K562 (cell line): ENCODE measurements around the gene MAPKAPK3. TPM values are rescaled to one million over a fixed set of nuclear protein-coding genes. Genes with fewer than 3 reads are reported as not detected.
A peak's percentile ranks its signal among the peaks of the same experiment; 100 is the strongest.

Experiments used
- ARNT ChIP-seq, 2 experiments: fragments of 450-650 bp; IDR thresholded peaks; 2 replicates each; pipeline ENCODE4 v1.6.1; 2016; ENCODE audit warnings: mild to moderate bottlenecking in 1 of 2
- BRD9 ChIP-seq: fragments of 450-650 bp; IDR thresholded peaks from 2 replicates; pipeline ENCODE4 v1.6.1; 2018; ENCODE audit warnings: low read depth; ENCODE audit not compliant: partially characterized antibody
- CTCF ChIP-seq, 3 experiments: IDR thresholded peaks in 2 of 3; conservative IDR thresholded peaks in 1 of 3; 2 replicates each; pipeline ENCODE4 v1.5.1; 2011 to 2012; ENCODE audit warnings: low read length in 3 of 3, mild to moderate bottlenecking in 3 of 3, control low read depth in 2 of 3, improper control_type of control experiment in 1 of 3, inconsistent platforms in 1 of 3, low read depth in 1 of 3, mixed read lengths in 1 of 3, moderate library complexity in 1 of 3; ENCODE audit not compliant: insufficient read depth in 2 of 3
- FUS ChIP-seq: fragments of 200-400 bp; formaldehyde crosslinking; optimal IDR thresholded peaks from 2 replicates; pipeline ENCODE3; 2017; ENCODE audit warnings: low read depth, low read length
- HMG20A ChIP-seq: fragments of 450-650 bp; formaldehyde crosslinking; conservative IDR thresholded peaks from 2 replicates; pipeline ENCODE4 v1.4.0; 2020; ENCODE audit warnings: mild to moderate bottlenecking, mixed read lengths
- MEF2A ChIP-seq: IDR thresholded peaks from 2 replicates; pipeline ENCODE4 v1.6.1; 2011; ENCODE audit warnings: low read depth, mild to moderate bottlenecking, low read length, moderate library complexity; ENCODE audit not compliant: control insufficient read depth
- POLR3A ChIP-seq: IDR thresholded peaks from 2 replicates; pipeline ENCODE4 v1.6.1; 2011; ENCODE audit warnings: borderline replicate concordance, mild to moderate bottlenecking, moderate library complexity; ENCODE audit not compliant: insufficient read length, insufficient read depth; ENCODE audit errors: extremely low read depth
- REST ChIP-seq, 2 experiments: fragments of 450-650 bp; formaldehyde crosslinking in 1 of 2; IDR thresholded peaks; 2 replicates each; pipeline versions ENCODE4 v1.4.0 to v1.6.1; 2014 to 2020; ENCODE audit warnings: mild to moderate bottlenecking in 2 of 2, borderline replicate concordance in 1 of 2, low read depth in 1 of 2
- ZFP36 ChIP-seq: fragments of 150-350 bp; IDR thresholded peaks from 2 replicates; pipeline ENCODE4 v1.6.1; 2018; ENCODE audit warnings: low read length, low read depth; ENCODE audit not compliant: partially characterized antibody
- ZNF253 ChIP-seq: fragments of 250-450 bp; sonication (Bioruptor Pico); conservative IDR thresholded peaks from 2 replicates; pipeline ENCODE4 v1.6.1; 2021; ENCODE audit warnings: mild to moderate bottlenecking
- polyA plus RNA-seq, 8 experiments: library from polyadenylated mRNA; depleted of rRNA in 4 of 8; stranded (reverse) in 5 of 8; unstranded in 3 of 8; fragments of >200 nt; fragmentation: Nextera tagmentation in 2 of 8; fragmentation: Illumina TruSeq in 1 of 8; extraction: Ambion mirVana in 2 of 8; extraction: Trizol in 1 of 8; gene quantifications; 2 replicates each; pipeline versions ENCODE4 v1.2.1 to v1.2.3, GENCODE V29; 2011 to 2014; ENCODE audit warnings: inconsistent platforms in 1 of 8, missing spikeins in 1 of 8
- total RNA-seq, 7 experiments: library from RNA; depleted of rRNA in 6 of 7; stranded (reverse); fragments of >200 nt in 6 of 7; fragmentation: Illumina TruSeq in 2 of 7; extraction: Trizol in 2 of 7; gene quantifications; 2 replicates each; pipeline versions ENCODE4 v1.2.1 to v1.2.3, GENCODE V29; 2011 to 2021; ENCODE audit warnings: low replicate concordance in 1 of 7
- TF ChIP-seq, protein P1 (sequence below): sonication (generic); formaldehyde crosslinking; IDR thresholded peaks from 2 replicates; pipeline ENCODE4 v1.8.0; 2022; ENCODE audit warnings: mild to moderate bottlenecking, missing genetic modification reagents
- TF ChIP-seq, protein P2 (sequence below): fragments of 450-650 bp; IDR thresholded peaks from 2 replicates; pipeline ENCODE4 v1.6.1; 2017; ENCODE audit warnings: antibody characterized with exemption

MAPKAPK3 gene
- total and polyA plus RNA-seq, 9 of the 15 experiments (the other 6 are each of a cell fraction or from before 2014, with no cell fraction given): 8.0 to 56.4 (median 41.2) TPM

GRCh38 chr3:50573566-50574443 is 43.1 kb upstream of the MAPKAPK3 start (continued):
- TF ChIP-seq, protein P1, sequence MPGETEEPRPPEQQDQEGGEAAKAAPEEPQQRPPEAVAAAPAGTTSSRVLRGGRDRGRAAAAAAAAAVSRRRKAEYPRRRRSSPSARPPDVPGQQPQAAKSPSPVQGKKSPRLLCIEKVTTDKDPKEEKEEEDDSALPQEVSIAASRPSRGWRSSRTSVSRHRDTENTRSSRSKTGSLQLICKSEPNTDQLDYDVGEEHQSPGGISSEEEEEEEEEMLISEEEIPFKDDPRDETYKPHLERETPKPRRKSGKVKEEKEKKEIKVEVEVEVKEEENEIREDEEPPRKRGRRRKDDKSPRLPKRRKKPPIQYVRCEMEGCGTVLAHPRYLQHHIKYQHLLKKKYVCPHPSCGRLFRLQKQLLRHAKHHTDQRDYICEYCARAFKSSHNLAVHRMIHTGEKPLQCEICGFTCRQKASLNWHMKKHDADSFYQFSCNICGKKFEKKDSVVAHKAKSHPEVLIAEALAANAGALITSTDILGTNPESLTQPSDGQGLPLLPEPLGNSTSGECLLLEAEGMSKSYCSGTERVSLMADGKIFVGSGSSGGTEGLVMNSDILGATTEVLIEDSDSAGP: no peak
- TF ChIP-seq MEF2A: no peak
- no peak for TF ChIP-seq ZFP36
- TF ChIP-seq CTCF (IDR thresholded peaks at IDR 0.05 in 2 of 3, conservative IDR thresholded peaks at IDR 0.05 in 1 of 3; ENCODE audit: insufficient read depth in 2 of 3, low read depth in 1 of 3, low read length in 3 of 3): peak; percentile 20 to 59 (median 24); a peak in 3 of 6 replicates
- TF ChIP-seq REST (IDR thresholded peaks at IDR 0.05; ENCODE audit: borderline replicate concordance): peak; percentile 35; the same call in 1 of the 2 replicates
- TF ChIP-seq REST (CRISPR knock-in tag; IDR thresholded peaks at IDR 0.05; ENCODE audit: low read depth): no peak
- no peak for TF ChIP-seq ZNF253 (CRISPR knock-in tag)
- TF ChIP-seq POLR3A: no peak
- TF ChIP-seq ARNT (IDR thresholded peaks at IDR 0.05): no peak
- no peak for TF ChIP-seq BRD9
- TF ChIP-seq HMG20A (CRISPR knock-in tag): no peak
- TF ChIP-seq, protein P2, sequence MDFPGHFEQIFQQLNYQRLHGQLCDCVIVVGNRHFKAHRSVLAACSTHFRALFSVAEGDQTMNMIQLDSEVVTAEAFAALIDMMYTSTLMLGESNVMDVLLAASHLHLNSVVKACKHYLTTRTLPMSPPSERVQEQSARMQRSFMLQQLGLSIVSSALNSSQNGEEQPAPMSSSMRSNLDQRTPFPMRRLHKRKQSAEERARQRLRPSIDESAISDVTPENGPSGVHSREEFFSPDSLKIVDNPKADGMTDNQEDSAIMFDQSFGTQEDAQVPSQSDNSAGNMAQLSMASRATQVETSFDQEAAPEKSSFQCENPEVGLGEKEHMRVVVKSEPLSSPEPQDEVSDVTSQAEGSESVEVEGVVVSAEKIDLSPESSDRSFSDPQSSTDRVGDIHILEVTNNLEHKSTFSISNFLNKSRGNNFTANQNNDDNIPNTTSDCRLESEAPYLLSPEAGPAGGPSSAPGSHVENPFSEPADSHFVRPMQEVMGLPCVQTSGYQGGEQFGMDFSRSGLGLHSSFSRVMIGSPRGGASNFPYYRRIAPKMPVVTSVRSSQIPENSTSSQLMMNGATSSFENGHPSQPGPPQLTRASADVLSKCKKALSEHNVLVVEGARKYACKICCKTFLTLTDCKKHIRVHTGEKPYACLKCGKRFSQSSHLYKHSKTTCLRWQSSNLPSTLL: no peak
- TF ChIP-seq FUS: no peak
